Tibial nerve (tissue), 4 donors: ENCODE data around the gene CFAP61. TPM values are rescaled to one million over a fixed set of nuclear protein-coding genes. Genes with fewer than 3 reads are reported as not detected.

Experiments used
- DNase-seq, 2 donors: peaks; one replicate each; pipeline ENCODE4 v3.0.0-alpha.2; 2019; ENCODE audit warnings: low spot score in 2 of 2
- H3K27ac ChIP-seq, 4 donors: fragments of 200-600 bp; sonication (generic) in 3 of 4; one replicate each; pipeline ENCODE4 v1.5.1; 2017 to 2019; ENCODE audit warnings: mild to moderate bottlenecking in 1 of 4
- H3K27me3 ChIP-seq, 2 donors: fragments of 200-600 bp; sonication (generic) in 1 of 2; one replicate each; pipeline versions ENCODE4 v1.5.1 to v1.6.0; 2017 to 2019
- H3K36me3 ChIP-seq, 3 donors: fragments of 200-600 bp; sonication (generic); one replicate each; pipeline ENCODE4 v1.5.1; 2018 to 2019
- H3K4me1 ChIP-seq, 4 donors: fragments of 200-600 bp; sonication (generic) in 3 of 4; one replicate each; pipeline ENCODE4 v1.5.1; 2017 to 2019
- H3K4me3 ChIP-seq, 4 donors: fragments of 200-600 bp; sonication (generic) in 3 of 4; one replicate each; pipeline ENCODE4 v1.5.1; 2017 to 2019; ENCODE audit warnings: mild to moderate bottlenecking in 1 of 4, moderate library complexity in 1 of 4
- H3K9me3 ChIP-seq, 4 donors: fragments of 200-600 bp; sonication (generic) in 3 of 4; one replicate each; pipeline ENCODE4 v1.5.1; 2017 to 2019
- EP300 ChIP-seq, 2 donors: sonication (generic); formaldehyde crosslinking; IDR thresholded peaks; one replicate each; pipeline ENCODE4 v1.6.1; 2017; ENCODE audit warnings: antibody characterized with exemption in 2 of 2, mild to moderate bottlenecking in 1 of 2
- POLR2A ChIP-seq, 2 donors: fragments of 450-650 bp; IDR thresholded peaks; one replicate each; pipeline ENCODE4 v1.6.1; 2017; ENCODE audit warnings: antibody characterized with exemption in 2 of 2, mild to moderate bottlenecking in 2 of 2, moderate library complexity in 2 of 2
- WGBS, 2 donors: methylation state at CpG; one replicate each; pipeline ENCODE4 v1.1.5; 2018; 5-methylcytosine and 5-hydroxymethylcytosine counted together
- total RNA-seq, 4 donors: library from RNA; depleted of rRNA; stranded (reverse); fragments of >200 nt; gene quantifications; one replicate each; pipeline ENCODE4 v1.1.0, GENCODE V29; 2016
- TF ChIP-seq, protein P1 (sequence below), 5 experiments: fragments of 200-600 bp in 3 of 5; fragments of 450-650 bp in 2 of 5; sonication (generic) in 3 of 5; IDR thresholded peaks; one replicate each; pipeline ENCODE4 v1.5.1; 2016 to 2019; ENCODE audit warnings: antibody characterized with exemption in 5 of 5, mild to moderate bottlenecking in 3 of 5, moderate library complexity in 2 of 5

Gene CFAP61
- total RNA-seq, 4 donors from 2014 or later: 0.21 to 1.5 (median 0.60) TPM; not detected in 1

DNA sequence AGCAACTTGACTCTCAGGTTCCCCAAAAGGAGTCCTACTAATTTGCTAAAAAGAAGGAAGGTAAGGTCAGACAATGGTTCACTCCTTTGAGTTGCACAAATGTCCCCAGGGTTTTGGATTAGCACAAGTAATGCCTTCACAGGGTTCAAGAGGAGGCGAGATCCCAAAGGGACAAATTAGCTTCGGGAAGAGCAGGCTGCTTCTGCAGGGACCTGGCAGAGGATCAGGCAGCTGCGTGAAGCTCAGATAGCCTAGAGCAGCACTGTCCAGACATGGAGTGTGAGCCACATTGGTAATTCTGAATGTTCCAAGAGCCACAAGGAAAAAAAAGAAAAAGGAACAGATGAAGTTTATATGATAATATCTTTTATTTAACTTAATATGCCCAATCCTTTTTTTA is 115.4 kb downstream of the CFAP61 start:
- H3K36me3 ChIP-seq: no peaks in the 10 kb centered on the region
- no peak overlapping the region for H3K27ac ChIP-seq
- no peaks in the 10 kb centered on the region for H3K27me3 ChIP-seq
- no peaks in the 10 kb centered on the region for H3K4me1 ChIP-seq
- WGBS, 2 donors: 56 to 69% methylated on average over 3 of the region's 3 CpGs
- no peak overlapping the region for H3K4me3 ChIP-seq
- H3K9me3 ChIP-seq: peaks cover 0 to 5% (median 0%) of the 10 kb centered on the region in 4 donors
- TF ChIP-seq, protein P1, sequence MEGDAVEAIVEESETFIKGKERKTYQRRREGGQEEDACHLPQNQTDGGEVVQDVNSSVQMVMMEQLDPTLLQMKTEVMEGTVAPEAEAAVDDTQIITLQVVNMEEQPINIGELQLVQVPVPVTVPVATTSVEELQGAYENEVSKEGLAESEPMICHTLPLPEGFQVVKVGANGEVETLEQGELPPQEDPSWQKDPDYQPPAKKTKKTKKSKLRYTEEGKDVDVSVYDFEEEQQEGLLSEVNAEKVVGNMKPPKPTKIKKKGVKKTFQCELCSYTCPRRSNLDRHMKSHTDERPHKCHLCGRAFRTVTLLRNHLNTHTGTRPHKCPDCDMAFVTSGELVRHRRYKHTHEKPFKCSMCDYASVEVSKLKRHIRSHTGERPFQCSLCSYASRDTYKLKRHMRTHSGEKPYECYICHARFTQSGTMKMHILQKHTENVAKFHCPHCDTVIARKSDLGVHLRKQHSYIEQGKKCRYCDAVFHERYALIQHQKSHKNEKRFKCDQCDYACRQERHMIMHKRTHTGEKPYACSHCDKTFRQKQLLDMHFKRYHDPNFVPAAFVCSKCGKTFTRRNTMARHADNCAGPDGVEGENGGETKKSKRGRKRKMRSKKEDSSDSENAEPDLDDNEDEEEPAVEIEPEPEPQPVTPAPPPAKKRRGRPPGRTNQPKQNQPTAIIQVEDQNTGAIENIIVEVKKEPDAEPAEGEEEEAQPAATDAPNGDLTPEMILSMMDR (IDR thresholded peaks at IDR 0.05): no peak
- no peak for TF ChIP-seq EP300 (IDR thresholded peaks at IDR 0.05)
- no peak for TF ChIP-seq POLR2A (IDR thresholded peaks at IDR 0.05)
- DNase-seq: no peak

GRCh38 chr20:20173254-20173653 is 120.9 kb downstream of the CFAP61 start:
- no peak overlapping the region for H3K27ac ChIP-seq
- no peaks in the 10 kb centered on the region for H3K27me3 ChIP-seq
- 84 to 94% methylated on average over 1 of the region's 1 CpG for WGBS, 2 donors
- DNase-seq: no peak
- peaks cover 0 to 5% (median 0%) of the 10 kb centered on the region in 4 donors for H3K9me3 ChIP-seq
- H3K4me1 ChIP-seq: no peaks in the 10 kb centered on the region
- H3K4me3 ChIP-seq: no peak overlapping the region
- TF ChIP-seq EP300 (IDR thresholded peaks at IDR 0.05) (no peak), POLR2A (IDR thresholded peaks at IDR 0.05) (no peak)
- TF ChIP-seq, protein P1 (IDR thresholded peaks at IDR 0.05): no peak
- no peaks in the 10 kb centered on the region for H3K36me3 ChIP-seq

DNA sequence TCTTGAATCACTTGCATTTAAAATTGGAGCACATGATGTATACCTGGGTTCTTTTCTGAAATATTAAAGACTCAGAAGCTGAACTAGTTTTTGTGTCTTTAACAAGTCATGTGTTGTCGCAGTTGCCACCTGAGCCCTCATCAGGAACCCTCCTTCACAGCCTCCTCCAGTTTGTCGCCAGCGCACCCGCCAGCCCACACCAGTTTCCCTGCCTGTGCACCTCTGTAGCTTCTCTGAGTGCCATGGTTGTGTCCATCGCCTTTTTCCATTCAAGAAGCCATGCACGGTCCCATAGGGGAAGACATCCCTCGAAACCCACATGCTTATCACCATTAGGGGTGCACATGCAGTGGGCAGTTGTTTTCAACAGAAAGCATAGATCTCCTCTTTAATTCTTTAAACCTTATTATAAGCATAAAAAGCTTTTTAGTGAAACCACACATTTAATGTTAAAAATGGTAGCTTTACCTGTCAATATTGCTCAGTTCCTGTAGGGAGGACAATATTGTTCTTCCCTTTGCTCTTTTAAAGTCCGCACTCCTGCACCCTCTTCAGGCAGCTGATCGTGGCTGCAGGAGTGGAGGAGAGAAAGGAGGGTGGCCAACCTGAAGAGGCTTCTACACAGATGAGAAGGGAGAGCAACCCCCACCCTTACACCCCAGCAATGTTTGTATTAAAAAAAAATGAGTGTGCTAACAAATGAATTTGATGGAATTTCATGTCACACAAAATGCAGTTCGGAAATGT is 121.9 kb downstream of the CFAP61 start:
- 86 to 90% methylated on average over 10 of the region's 10 CpGs for WGBS, 2 donors
- Histone ChIP-seq H3K36me3 (no peaks in the 10 kb centered on the region), H3K4me1 (no peaks in the 10 kb centered on the region), H3K9me3 (peaks cover 0 to 5% (median 0%) of the 10 kb centered on the region in 4 donors), H3K27ac (no peak overlapping the region), H3K4me3 (no peak overlapping the region), H3K27me3 (no peaks in the 10 kb centered on the region)
- DNase-seq: no peak
- TF ChIP-seq, protein P1 (IDR thresholded peaks at IDR 0.05): no peak
- TF ChIP-seq POLR2A (IDR thresholded peaks at IDR 0.05) (no peak), EP300 (IDR thresholded peaks at IDR 0.05) (no peak)

- Histone ChIP-seq H3K27ac (no peak overlapping the region), H3K9me3 (peaks cover 0 to 16% (median 0%) of the 10 kb centered on the region in 4 donors), H3K4me1 (no peaks in the 10 kb centered on the region), H3K27me3 (no peaks in the 10 kb centered on the region), H3K36me3 (no peaks in the 10 kb centered on the region), H3K4me3 (no peak overlapping the region)
- TF ChIP-seq, protein P1 (IDR thresholded peaks at IDR 0.05): no peak
- TF ChIP-seq POLR2A (IDR thresholded peaks at IDR 0.05) (no peak), EP300 (IDR thresholded peaks at IDR 0.05) (no peak)
- WGBS, 2 donors: 70 to 73% methylated on average over 3 of the region's 3 CpGs
- no peak for DNase-seq
Measured at GRCh38 chr20:20181322-20181721, 129.0 kb downstream of the CFAP61 start.

GRCh38 chr20:20184149-20184548 is 131.8 kb downstream of the CFAP61 start:
- Histone ChIP-seq H3K27me3 (no peaks in the 10 kb centered on the region), H3K4me3 (no peak overlapping the region), H3K27ac (no peak overlapping the region), H3K4me1 (no peaks in the 10 kb centered on the region), H3K9me3 (peaks cover 0 to 16% (median 0%) of the 10 kb centered on the region in 4 donors), H3K36me3 (no peaks in the 10 kb centered on the region)
- WGBS, 2 donors: 79 to 88% methylated on average over 1 of the region's 1 CpG
- no peak for DNase-seq
- TF ChIP-seq POLR2A (IDR thresholded peaks at IDR 0.05): no peak
- TF ChIP-seq EP300 (IDR thresholded peaks at IDR 0.05): no peak
- TF ChIP-seq, protein P1 (IDR thresholded peaks at IDR 0.05): no peak
